IMR-90 (cell line): Measurements from ENCODE around the gene APAF1. TPM values are rescaled to one million over a fixed set of nuclear protein-coding genes. Genes with fewer than 3 reads are reported as not detected.

ENCODE experiments used
- ATAC-seq: fragments of 200-7000 bp; cut with Tn5 transposase; 2 replicates; pipeline ENCODE4 v1.9.1; 2020; ENCODE audit warnings: low read depth, mild to moderate bottlenecking, moderate library complexity
- BruUV-seq: library from RNA; stranded (reverse); fragments of 400-500 nt; replicated peaks from 2 replicates; lab custom pipeline; 2021; lab: Mats Ljungman, UMichigan
- CTCF ChIA-PET: fragments of 300-600 bp; formaldehyde crosslinking; extraction: SDS; loops from one replicate; lab custom pipeline; 2021; ENCODE audit warnings: antibody characterized with exemption; lab: Yijun Ruan, JAX
- POLR2A ChIA-PET: fragments of 300-600 bp; sonication (Branson Sonifier 250); formaldehyde crosslinking; loops from one replicate; lab custom pipeline; 2022; ENCODE audit warnings: antibody characterized with exemption; ENCODE audit not compliant: unreplicated experiment; lab: Charles Lee
- DNase-seq: peaks from one replicate; pipeline ENCODE4 v3.0.0; 2013
- H2AFZ ChIP-seq: replicated peaks from 2 replicates; pipeline ENCODE3; 2013; ENCODE audit warnings: low read length, mild to moderate bottlenecking; ENCODE audit not compliant: poor library complexity
- H2AK5ac ChIP-seq: 2 replicates; pipeline ENCODE4 v1.6.1; 2013; ENCODE audit warnings: low read depth, low read length, inconsistent platforms
- H2AK9ac ChIP-seq: replicated peaks from 2 replicates; pipeline ENCODE3; 2013; ENCODE audit warnings: mild to moderate bottlenecking, low read depth, low read length, moderate library complexity; ENCODE audit not compliant: poor library complexity
- H2BK120ac ChIP-seq: 2 replicates; pipeline ENCODE4 v1.6.1; 2013; ENCODE audit warnings: low read depth, low read length, inconsistent platforms
- H2BK15ac ChIP-seq: 3 replicates; pipeline ENCODE4 v1.6.1; 2013; ENCODE audit warnings: low read depth, low read length, inconsistent platforms
- H2BK20ac ChIP-seq: 2 replicates; pipeline ENCODE4 v1.6.1; 2013; ENCODE audit warnings: low read depth, mild to moderate bottlenecking, inconsistent platforms, low read length, moderate library complexity
- H2BK5ac ChIP-seq: 2 replicates; pipeline ENCODE4 v1.6.1; 2013; ENCODE audit warnings: mild to moderate bottlenecking, low read depth, low read length, inconsistent platforms; ENCODE audit not compliant: poor library complexity, severe bottlenecking
- H3K14ac ChIP-seq: replicated peaks from 2 replicates; pipeline ENCODE4 v1.6.1; 2013; ENCODE audit warnings: low read depth, low read length, inconsistent platforms
- H3K18ac ChIP-seq: 2 replicates; pipeline ENCODE4 v1.6.1; 2013; ENCODE audit warnings: low read depth, low read length, control low read depth
- H3K23ac ChIP-seq: 2 replicates; pipeline ENCODE4 v1.6.1; 2013; ENCODE audit warnings: low read depth, low read length, inconsistent platforms
- H3K27ac ChIP-seq: 2 replicates; pipeline ENCODE4 v1.5.1; 2013; ENCODE audit warnings: mild to moderate bottlenecking, control low read depth, low read length; ENCODE audit not compliant: insufficient read depth
- H3K27me3 ChIP-seq: 2 replicates; pipeline ENCODE4 v1.6.1; 2013; ENCODE audit warnings: low read length; ENCODE audit not compliant: control insufficient read depth, insufficient read depth
- H3K36me3 ChIP-seq: 2 replicates; pipeline ENCODE4 v1.6.1; 2013; ENCODE audit warnings: low read length, mixed read lengths; ENCODE audit not compliant: control insufficient read depth, insufficient read depth
- H3K4ac ChIP-seq: 2 replicates; pipeline ENCODE4 v1.6.1; 2013; ENCODE audit warnings: low read depth, low read length, inconsistent platforms
- H3K4me1 ChIP-seq: 2 replicates; pipeline ENCODE4 v1.6.1; 2013; ENCODE audit warnings: low read length, mixed read lengths; ENCODE audit not compliant: control insufficient read depth, insufficient read depth
- H3K4me2 ChIP-seq: 2 replicates; pipeline ENCODE4 v1.6.1; 2013; ENCODE audit warnings: low read depth, mild to moderate bottlenecking, control low read depth, low read length, moderate library complexity
- H3K4me3 ChIP-seq: 2 replicates; pipeline ENCODE4 v1.5.1; 2013; ENCODE audit warnings: low read depth, mild to moderate bottlenecking, control low read depth, low read length, moderate library complexity; ENCODE audit not compliant: insufficient read depth
- H3K56ac ChIP-seq: 2 replicates; pipeline ENCODE4 v1.6.1; 2013; ENCODE audit warnings: low read length, inconsistent platforms; ENCODE audit not compliant: insufficient read depth; ENCODE audit errors: extremely low read depth
- H3K79me1 ChIP-seq, 2 experiments: 2 replicates each; pipeline ENCODE4 v1.6.1; 2013; ENCODE audit warnings: low read length in 2 of 2, inconsistent platforms in 1 of 2, low read depth in 1 of 2
- H3K9ac ChIP-seq: 2 replicates; pipeline ENCODE4 v1.6.1; 2013; ENCODE audit warnings: low read depth, low read length, control low read depth
- H3K9me1 ChIP-seq: 2 replicates; pipeline ENCODE4 v1.6.1; 2013; ENCODE audit warnings: low read length, inconsistent platforms; ENCODE audit not compliant: insufficient read depth
- H3K9me3 ChIP-seq: 2 replicates; pipeline ENCODE4 v1.6.1; 2013; ENCODE audit warnings: low read length; ENCODE audit not compliant: control insufficient read depth, insufficient read depth
- H4K20me1 ChIP-seq: 2 replicates; pipeline ENCODE4 v1.6.1; 2013; ENCODE audit warnings: low read length, inconsistent platforms; ENCODE audit not compliant: insufficient read depth
- H4K5ac ChIP-seq: 2 replicates; pipeline ENCODE4 v1.6.1; 2013; ENCODE audit warnings: mild to moderate bottlenecking, low read depth, low read length, control low read depth
- H4K8ac ChIP-seq, 2 experiments: 2 replicates each; pipeline ENCODE4 v1.6.1; 2013; ENCODE audit warnings: low read depth in 2 of 2, low read length in 2 of 2, control low read depth in 1 of 2, inconsistent platforms in 1 of 2
- H4K91ac ChIP-seq: 2 replicates; pipeline ENCODE4 v1.6.1; 2013; ENCODE audit warnings: low read depth, low read length, inconsistent platforms; ENCODE audit not compliant: insufficient read depth
- FOS ChIP-seq: fragments of 150-350 bp; IDR thresholded peaks from 2 replicates; pipeline ENCODE4 v1.6.1; 2016; ENCODE audit warnings: low read depth, low read length
- RFX5 ChIP-seq: IDR thresholded peaks from 2 replicates; pipeline ENCODE4 v1.8.0; 2012; ENCODE audit warnings: low read depth, mild to moderate bottlenecking, low read length, moderate library complexity
- WGBS, 2 experiments: methylation state at CpG; one replicate each; pipeline versions ENCODE4 v1.1.5 to v1.1.7; 2013; ENCODE audit warnings: missing lambda C conversion rate in 2 of 2; ENCODE audit not compliant: insufficient read length in 1 of 2; ENCODE audit errors: extremely low coverage in 2 of 2; 5-methylcytosine and 5-hydroxymethylcytosine counted together
- dilution Hi-C: fragments of 300-500 bp; cut with HindIII; formaldehyde crosslinking; loops from one replicate; pipeline ENCODE4 v1.14.3; 2018; ENCODE audit warnings: low sequenced_read_pairs; ENCODE audit not compliant: unreplicated experiment
- in situ Hi-C: fragments of 300-500 bp; cut with MboI; formaldehyde crosslinking; loops from 3 replicates; pipeline ENCODE4 v1.14.3; 2019; ENCODE audit warnings: low sequenced_read_pairs, inconsistent platforms, mixed read lengths
- intact Hi-C: fragments of 100-400 bp; cut with micrococcal nuclease; formaldehyde crosslinking; loops from 2 replicates; pipeline ENCODE4 v1.10.0; 2022
- polyA plus RNA-seq, 3 experiments: library from polyadenylated mRNA; depleted of rRNA; stranded (reverse); fragments of >200 nt; gene quantifications; 2 replicates each; pipeline ENCODE4 v1.2.3, GENCODE V29; 2012; ENCODE audit warnings: low replicate concordance in 1 of 3
- total RNA-seq: library from RNA; depleted of rRNA; stranded (reverse); fragments of >200 nt; gene quantifications from 2 replicates; pipeline ENCODE4 v1.2.3, GENCODE V29; 2012

APAF1 gene
- total and polyA plus RNA-seq, 2 of the 4 experiments (the other 2 are of a cell fraction): 10.9 to 32.8 TPM

DNA sequence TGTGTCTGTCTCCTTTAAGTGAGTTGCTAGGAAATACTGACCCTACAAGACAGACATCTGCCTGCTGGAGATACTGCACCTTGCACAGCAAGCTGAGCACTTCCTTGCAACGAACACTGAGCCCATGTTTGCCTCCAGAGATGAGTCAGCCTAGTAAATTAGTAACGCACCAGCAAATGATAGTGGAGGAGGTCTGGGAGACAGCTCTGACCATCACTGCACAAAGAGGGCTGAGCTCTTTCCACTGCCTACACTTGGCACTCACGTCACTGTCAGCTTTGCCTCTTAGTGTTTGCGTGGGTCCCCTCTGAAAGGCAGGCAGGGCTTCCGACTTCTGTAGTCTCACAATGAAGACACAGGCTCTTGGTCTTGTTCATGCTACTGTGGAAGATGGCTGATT, 109.0 kb downstream of the APAF1 start:
- H3K36me3 ChIP-seq: no peaks in the 10 kb centered on the region
- H4K5ac ChIP-seq: no peak overlapping the region
- intact Hi-C loops: no loop called here
- peak; percentile 72 for ATAC-seq
- no TSS peak for BruUV-seq
- no peaks in the 10 kb centered on the region for H3K79me1 ChIP-seq
- no peak overlapping the region for H3K27ac ChIP-seq
- H4K20me1 ChIP-seq: no peaks in the 10 kb centered on the region
- no peak overlapping the region for H3K9ac ChIP-seq
- no peak overlapping the region for H2AK5ac ChIP-seq
- H3K9me3 ChIP-seq: no peaks in the 10 kb centered on the region
- no peak overlapping the region for H3K18ac ChIP-seq
- peak overlapping the region; percentile 88 for H2BK20ac ChIP-seq
- H2BK120ac ChIP-seq: peak overlapping the region; percentile 47
- dilution Hi-C loops: no loop called here
- CTCF ChIA-PET: interaction anchor here (0.6 kb wide), 1 partner anchor 49 kb away, joined by 4 read pairs; no protein-coding TSS in a partner anchor
- TF ChIP-seq FOS (0 out of 2 replicates have a peak, but pooled peaks have one; percentile 18), RFX5 (no peak)
- no peak overlapping the region for H2BK5ac ChIP-seq
- peak overlapping the region; percentile 67 for H3K4ac ChIP-seq
- H3K4me1 ChIP-seq: peaks cover 2% of the 10 kb centered on the region
- peak overlapping the region; percentile 30; the same call in 1 of the 3 replicates for H2BK15ac ChIP-seq
- H4K8ac ChIP-seq: peak overlapping the region in 1 of 2 experiments; percentile 29; a peak in 1 of 4 replicates
- 0 out of 2 replicates have a peak overlapping the region, but pooled peaks have one; percentile 14 for H3K4me2 ChIP-seq
- H2AFZ ChIP-seq: peak overlapping the region; percentile 71
- DNase-seq: peak; percentile 77
- WGBS, 2 experiments: 64% methylated on average over 4 of the region's 5 CpGs; no CpG with 5 or more reads in 1 of the 2 experiments
- POLR2A ChIA-PET: no interaction called here
- H3K14ac ChIP-seq: 0 out of 2 replicates have a peak overlapping the region, but pooled peaks have one; percentile 30
- H3K4me3 ChIP-seq: no peak overlapping the region
- H2AK9ac ChIP-seq: no peak overlapping the region
- H3K56ac ChIP-seq: no peak overlapping the region
- no peak overlapping the region for H3K23ac ChIP-seq
- in situ Hi-C loops: no loop called here
- no peaks in the 10 kb centered on the region; the same call in 1 of the 2 replicates for H3K27me3 ChIP-seq
- peaks cover 8% of the 10 kb centered on the region; the same call in 1 of the 2 replicates for H3K9me1 ChIP-seq
- peak overlapping the region; percentile 63; the same call in 1 of the 2 replicates for H4K91ac ChIP-seq
